GM21825 (cell line): ENCODE results near the gene SH3GL1.
"Not testable (repeated sequence)": the region's sequence is repeated elsewhere in the genome, so short reads cannot be mapped to it uniquely, and the experiment has no call there.

Experiments
- ATAC-seq: cut with Tn5 transposase; IDR thresholded peaks from one replicate; pipeline ENCODE4 v1.9.1; 2021; ENCODE audit warnings: mild to moderate bottlenecking, moderate library complexity; ENCODE audit not compliant: unreplicated experiment

The SH3GL1 gene

GRCh38 chr19:4347521-4347920 is 52.8 kb downstream of the SH3GL1 start:
- no peak for ATAC-seq

DNA sequence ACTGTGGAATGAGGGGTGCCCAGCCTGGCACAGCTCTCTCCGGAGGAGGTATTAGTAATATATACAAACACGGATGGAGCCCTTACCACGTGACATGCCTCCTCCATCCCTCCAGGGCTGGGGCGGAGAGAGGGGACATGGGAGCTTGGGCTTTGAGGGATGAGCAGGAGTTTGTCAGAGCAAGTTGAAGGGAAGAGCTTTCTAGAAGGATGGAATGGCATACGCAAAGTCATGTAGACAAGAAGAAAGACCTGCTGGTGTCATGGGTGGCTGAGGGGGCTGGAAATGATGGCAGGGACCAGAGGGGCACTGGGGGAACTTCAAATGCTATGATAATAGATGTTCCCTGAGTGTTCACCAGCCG is 54.3 kb downstream of the SH3GL1 start:
- ATAC-seq, result no peak

DNA sequence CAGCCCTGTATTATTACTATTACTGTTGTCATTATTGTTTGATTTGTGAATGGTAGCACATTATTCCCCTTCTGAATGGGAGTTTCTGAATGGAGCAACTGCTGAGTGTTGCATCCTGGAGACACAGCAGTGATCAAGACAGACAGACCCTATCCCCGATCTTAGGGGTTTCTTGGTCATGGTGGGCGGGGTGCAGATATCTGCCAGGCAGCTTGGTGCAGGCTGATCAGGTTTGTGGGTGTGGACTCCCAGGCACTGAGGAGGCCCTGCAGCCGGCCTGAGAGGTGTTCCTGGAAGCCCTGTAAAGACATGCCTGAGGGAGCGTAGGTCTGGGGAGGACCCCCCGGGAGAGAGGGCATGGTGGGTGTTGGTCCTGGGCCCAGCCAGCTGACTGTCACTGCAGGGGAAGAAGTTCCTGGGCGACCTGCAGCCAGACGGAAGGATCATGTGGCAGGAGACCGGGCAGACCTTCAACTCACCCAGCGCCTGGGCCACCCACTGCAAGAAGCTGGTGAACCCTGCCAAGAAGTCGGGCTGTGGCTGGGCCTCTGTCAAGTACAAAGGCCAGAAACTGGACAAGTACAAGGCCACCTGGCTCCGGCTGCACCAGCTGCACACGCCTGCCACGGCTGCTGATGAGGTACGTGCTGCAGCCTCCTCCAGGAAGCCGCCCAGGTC is 54.9 kb downstream of the SH3GL1 start:
- no peak for ATAC-seq

- peak; percentile 46 for ATAC-seq
Observed at GRCh38 chr19:4343370-4344307, 56.7 kb downstream of the SH3GL1 start, which contains the start of gene MPND. Gene MPND (plus strand): TSS chr19:4343562. CDS start chr19:4343594, 32 bp downstream.

DNA sequence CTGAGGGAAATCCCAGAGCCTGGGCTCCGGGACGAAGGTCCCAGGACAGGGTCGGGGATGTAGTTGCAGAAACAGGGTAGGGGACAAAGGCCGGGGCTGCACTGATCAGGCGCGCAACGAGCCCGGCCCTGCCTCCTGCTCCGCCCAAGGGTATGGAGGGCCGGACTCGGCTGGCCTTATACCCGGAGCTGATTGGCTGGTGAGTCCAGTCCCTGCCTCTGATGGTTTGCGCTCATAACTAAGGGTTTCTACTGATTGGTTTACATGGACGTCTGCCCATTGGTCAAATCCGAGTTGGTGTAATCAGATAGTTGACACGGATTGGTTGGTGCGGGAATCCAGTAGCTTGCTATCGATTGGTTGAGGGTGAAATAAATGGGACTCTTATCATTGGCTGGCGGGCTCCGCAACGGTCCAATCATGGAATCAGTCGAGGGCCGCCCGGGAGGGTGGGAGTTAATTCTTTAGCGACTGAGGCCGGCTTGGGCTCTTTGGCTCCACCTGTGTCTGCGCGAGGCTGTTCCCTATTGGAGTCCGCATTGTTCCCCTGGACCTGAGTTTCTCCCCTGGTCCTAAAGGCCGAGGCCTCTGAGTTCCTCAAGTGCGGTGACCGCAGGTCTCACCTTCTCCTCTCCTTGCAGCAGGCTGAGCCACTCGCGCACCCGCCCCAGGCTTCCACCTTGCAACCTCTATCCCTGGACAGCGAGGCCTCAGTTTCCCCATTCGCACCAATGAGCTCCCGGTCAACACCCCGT is 57.6 kb downstream of the SH3GL1 start:
- ATAC-seq, result peak; percentile 81

GRCh38 chr19:4342314-4342614 is 58.1 kb downstream of the SH3GL1 start:
- no peak for ATAC-seq

DNA sequence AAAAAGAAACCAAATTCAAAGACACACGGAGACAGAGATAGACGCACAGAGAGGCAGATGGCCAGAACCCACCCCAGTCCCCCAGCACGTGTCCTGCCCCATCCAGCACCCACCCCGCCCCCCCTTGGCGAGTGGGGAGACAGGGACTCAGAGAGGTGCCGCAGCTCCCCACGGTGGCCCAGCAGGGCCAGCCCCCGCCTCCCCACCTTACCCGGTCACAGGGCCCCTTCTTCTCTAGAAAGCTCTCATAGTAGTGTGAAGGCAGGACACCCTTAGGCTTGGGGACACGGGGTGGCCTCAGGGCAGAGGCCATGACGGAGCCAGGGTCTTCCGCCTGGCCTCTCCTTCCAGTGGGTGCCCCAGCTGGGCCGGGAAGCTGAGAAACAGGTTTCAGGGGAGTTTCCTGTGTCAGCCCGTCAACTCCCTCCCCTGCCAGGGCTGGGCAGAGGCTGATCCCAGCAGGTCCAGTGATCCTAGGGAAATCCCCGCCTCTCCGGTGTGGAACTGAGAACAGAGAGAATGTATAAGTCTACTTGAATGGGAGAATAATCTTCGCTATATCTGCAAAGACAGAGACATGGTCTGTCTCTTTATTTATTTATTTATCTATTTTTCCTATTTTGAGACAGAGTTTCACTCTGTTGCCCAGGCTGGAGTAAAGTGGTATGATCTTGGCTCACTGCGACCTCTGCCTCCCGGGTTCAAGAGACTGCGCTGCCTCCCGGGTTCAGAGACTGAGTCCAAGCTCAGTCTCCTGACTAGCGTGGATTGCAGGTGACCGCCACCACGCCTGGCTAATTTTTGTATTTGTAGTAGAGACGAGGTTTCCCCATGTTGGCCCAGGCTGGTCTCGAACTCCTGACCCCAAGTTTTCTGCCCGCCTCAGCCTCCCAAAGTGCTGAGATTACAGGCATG is 61.6 kb downstream of the SH3GL1 start, which contains the start of gene STAP2:
Gene STAP2 (minus strand): TSS at position 387 of the 915 bp plus-strand sequence. CDS start 74 bp downstream, at position 313.
- ATAC-seq, result no peak

DNA sequence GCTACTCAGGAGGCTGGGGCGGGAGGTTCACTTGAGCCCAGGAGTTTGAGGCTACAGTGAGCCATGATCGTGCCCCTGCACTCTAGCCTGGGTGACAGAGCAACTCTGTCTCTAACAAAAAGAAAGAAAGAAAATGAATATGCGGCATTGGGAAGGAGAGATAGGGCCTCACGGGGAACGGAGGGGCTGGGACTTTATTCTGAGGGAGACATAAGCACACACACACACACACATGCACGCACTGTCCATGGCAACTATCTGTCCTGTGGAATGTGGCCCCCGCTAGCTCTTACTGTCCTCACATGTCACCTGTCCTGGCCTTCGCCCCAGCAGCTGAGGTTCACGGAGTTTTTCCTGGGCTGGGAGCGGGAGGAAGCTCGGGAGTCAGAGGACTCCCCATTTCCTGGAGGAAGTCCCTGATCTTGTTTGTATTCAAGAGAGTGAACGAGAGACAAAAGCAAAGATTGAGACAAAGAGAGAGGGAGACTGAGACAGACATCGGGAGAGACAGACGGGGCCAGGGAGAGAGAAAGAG is 62.4 kb downstream of the SH3GL1 start:
- no peak for ATAC-seq

GRCh38 chr19:4334929-4335570 is 65.3 kb downstream of the SH3GL1 start:
- ATAC-seq, result no peak

- ATAC-seq, result no peak
Observed at GRCh38 chr19:4329858-4330257, 70.5 kb downstream of the SH3GL1 start.

DNA sequence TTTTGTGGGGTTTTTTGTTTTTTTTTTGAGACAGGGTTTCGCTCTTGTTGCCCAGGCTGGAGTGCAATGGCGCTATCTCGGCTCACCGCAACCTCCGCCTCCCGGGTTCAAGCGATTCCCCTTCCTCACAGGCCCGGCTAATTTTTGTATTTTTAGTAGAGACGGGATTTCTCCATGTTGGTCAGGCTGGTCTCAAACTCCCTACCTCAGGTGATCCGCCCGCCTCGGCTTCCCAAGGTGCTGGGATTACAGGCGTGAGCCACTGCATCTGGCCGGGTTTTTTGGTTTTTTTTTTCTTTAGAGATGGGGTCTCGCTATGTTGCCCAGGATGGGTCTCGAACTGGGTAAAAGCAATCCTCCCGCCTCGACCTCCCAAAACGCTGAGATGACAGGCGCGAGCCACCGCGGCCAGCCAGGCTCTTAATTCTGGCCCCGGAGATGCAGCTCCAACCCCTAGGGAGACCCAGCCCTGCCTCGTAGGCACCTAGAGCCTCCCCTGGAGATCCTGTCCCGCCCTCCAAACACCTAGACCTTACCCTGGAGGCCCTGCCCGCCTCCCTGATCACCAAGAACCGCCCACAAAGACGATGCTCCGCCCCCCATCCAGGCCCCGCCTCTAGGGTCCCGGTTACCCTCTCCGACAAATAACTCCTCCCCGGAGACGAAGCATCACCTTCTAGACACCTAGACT is 71.2 kb downstream of the SH3GL1 start:
- ATAC-seq, result not testable (repeated sequence)

GRCh38 chr19:4328243-4328990 is 71.9 kb downstream of the SH3GL1 start:
- ATAC-seq, result peak; percentile 73

- no peak for ATAC-seq
Observed at GRCh38 chr19:4327877-4328242, 72.5 kb downstream of the SH3GL1 start.

DNA sequence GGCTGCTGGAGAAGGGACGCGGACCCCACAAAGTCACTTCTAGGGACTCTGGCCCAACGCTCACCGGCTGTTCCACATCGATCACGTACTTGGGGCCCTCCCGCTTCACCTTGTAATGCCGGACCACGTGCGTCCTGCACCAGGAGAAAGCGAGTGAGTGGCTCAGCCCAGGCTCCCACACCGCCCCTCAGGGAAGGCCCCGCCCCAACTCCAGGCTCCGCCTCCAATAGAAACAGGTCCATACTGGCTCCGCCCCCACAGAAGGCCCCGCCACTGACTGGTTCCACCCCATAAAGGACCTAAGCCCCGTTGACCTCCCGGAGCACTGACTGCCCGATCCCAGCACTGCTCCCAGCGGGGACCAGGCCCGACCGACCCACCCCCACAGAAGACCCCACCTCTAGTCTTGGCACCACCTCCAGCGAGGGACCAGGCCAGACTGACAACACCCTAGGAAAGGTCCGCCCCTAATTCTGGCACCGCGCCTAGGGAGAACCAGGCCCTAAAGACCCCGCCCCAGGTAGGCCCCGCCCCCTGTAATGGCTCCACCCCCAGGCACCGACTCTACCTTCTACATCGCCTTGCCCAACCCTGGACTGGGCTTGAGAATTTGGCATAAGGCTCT is 73.0 kb downstream of the SH3GL1 start:
- no peak for ATAC-seq

GRCh38 chr19:4326837-4327251 is 73.5 kb downstream of the SH3GL1 start:
- no peak for ATAC-seq

- ATAC-seq, result no peak
Observed at GRCh38 chr19:4326215-4326836, 74.0 kb downstream of the SH3GL1 start.

- no peak for ATAC-seq
Observed at GRCh38 chr19:4324228-4324627, 76.1 kb downstream of the SH3GL1 start.
